ENCODE measurements around the gene MCF2L2.

GRCh38 chr3:183354874-183355273 is 73.5 kb downstream of the MCF2L2 start:
- TF ChIP-seq, protein P1, sequence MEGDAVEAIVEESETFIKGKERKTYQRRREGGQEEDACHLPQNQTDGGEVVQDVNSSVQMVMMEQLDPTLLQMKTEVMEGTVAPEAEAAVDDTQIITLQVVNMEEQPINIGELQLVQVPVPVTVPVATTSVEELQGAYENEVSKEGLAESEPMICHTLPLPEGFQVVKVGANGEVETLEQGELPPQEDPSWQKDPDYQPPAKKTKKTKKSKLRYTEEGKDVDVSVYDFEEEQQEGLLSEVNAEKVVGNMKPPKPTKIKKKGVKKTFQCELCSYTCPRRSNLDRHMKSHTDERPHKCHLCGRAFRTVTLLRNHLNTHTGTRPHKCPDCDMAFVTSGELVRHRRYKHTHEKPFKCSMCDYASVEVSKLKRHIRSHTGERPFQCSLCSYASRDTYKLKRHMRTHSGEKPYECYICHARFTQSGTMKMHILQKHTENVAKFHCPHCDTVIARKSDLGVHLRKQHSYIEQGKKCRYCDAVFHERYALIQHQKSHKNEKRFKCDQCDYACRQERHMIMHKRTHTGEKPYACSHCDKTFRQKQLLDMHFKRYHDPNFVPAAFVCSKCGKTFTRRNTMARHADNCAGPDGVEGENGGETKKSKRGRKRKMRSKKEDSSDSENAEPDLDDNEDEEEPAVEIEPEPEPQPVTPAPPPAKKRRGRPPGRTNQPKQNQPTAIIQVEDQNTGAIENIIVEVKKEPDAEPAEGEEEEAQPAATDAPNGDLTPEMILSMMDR (IDR thresholded peaks at IDR 0.05) = no peak
- no peak for TF ChIP-seq POLR2A (IDR thresholded peaks at IDR 0.05)

All from uterus (tissue), 2 donors.